RWPE2 (cell line): Measurements from ENCODE around the gene GLYATL1B.
"Not testable (repeated sequence)": the region's sequence is repeated elsewhere in the genome, so short reads cannot be mapped to it uniquely, and the experiment has no call there.

Experiments used
- ATAC-seq: fragments of 200-7000 bp; cut with Tn5 transposase; 3 replicates; pipeline ENCODE4 v1.9.1; 2021; ENCODE audit warnings: low read depth
- DNase-seq: peaks from one replicate; pipeline ENCODE4 v3.0.0-alpha.2; 2020; ENCODE audit warnings: low spot score
- H3K27ac ChIP-seq: fragments of 450-650 bp; 2 replicates; pipeline ENCODE4 v1.5.1; 2017; ENCODE audit warnings: mild to moderate bottlenecking; ENCODE audit not compliant: poor library complexity, severe bottlenecking
- H3K27me3 ChIP-seq: fragments of 250-450 bp; sonication (Bioruptor Pico); 2 replicates; pipeline ENCODE4 v1.5.1; 2021; ENCODE audit warnings: mild to moderate bottlenecking, moderate library complexity; ENCODE audit not compliant: insufficient read depth, poor library complexity, severe bottlenecking
- H3K36me3 ChIP-seq: fragments of 250-450 bp; sonication (Bioruptor Pico); 2 replicates; pipeline ENCODE4 v1.5.1; 2020; ENCODE audit warnings: low read depth, mild to moderate bottlenecking, moderate library complexity
- H3K4me1 ChIP-seq: fragments of 250-450 bp; sonication (Bioruptor Pico); 2 replicates; pipeline ENCODE4 v1.5.1; 2021; ENCODE audit warnings: mild to moderate bottlenecking, moderate library complexity; ENCODE audit not compliant: insufficient read depth, poor library complexity, severe bottlenecking
- H3K4me3 ChIP-seq: fragments of 250-450 bp; sonication (Bioruptor Pico); 2 replicates; pipeline ENCODE4 v1.5.1; 2021; ENCODE audit warnings: mild to moderate bottlenecking, moderate library complexity; ENCODE audit not compliant: severe bottlenecking
- H3K9me3 ChIP-seq: fragments of 250-450 bp; sonication (Bioruptor Pico); 2 replicates; pipeline ENCODE4 v1.5.1; 2021; ENCODE audit warnings: mild to moderate bottlenecking, moderate library complexity; ENCODE audit not compliant: severe bottlenecking
- CTCF ChIP-seq: fragments of 450-650 bp; IDR thresholded peaks from one replicate; pipeline ENCODE4 v1.5.1; 2017; ENCODE audit warnings: mild to moderate bottlenecking, moderate library complexity; ENCODE audit not compliant: poor library complexity, severe bottlenecking

Gene GLYATL1B

DNA sequence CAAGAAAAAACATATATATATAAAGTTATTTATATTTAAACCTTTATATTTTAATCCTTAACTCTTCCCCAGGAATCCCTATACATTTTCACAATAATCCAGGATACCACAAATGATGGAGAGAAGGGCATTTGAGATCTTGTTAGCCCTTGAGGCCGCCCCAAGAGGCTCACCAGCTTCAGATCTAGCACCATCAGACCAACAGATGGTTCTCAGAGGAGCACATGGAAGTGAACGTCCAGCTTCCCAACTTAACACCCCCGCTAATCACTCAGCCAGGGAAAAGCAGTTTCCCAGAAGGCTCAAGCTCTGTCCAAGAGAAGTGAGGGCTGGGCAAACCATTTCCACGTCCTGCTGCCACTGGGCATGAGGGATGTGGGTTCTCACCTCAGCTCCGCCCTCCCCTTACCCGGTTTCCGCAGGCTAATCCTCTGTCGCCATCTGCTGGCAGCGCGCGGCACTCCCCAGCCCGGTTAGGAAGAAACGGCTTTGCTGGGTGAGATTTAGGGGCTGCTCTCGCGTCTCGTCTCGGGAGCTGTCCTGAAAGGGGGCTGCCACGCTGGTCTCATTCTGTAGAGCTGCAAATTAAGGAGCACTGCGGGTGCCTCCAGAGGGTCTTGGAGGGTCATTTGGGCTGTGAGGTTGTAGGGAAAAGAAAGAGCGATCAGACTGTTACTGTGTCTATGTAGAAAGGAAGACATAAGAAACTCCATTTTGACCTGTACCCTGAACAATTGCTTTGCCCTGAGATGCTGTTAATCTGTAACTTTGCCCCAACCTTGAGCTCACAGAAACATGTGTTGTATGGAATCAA lies 49.7 kb downstream of the GLYATL1B start:
- peak; percentile 100 for ATAC-seq

GRCh38 chr11:59136551-59136950 lies 50.4 kb downstream of the GLYATL1B start:
- H3K36me3 ChIP-seq, result peaks cover 17% of the 10 kb centered on the region
- H3K9me3 ChIP-seq, H3K27ac ChIP-seq, ATAC-seq, DNase-seq, H3K4me3 ChIP-seq, H3K4me1 ChIP-seq, H3K27me3 ChIP-seq: not testable (repeated sequence)

More for the DNA sequence above, 49.7 kb downstream of the GLYATL1B start:
- Histone ChIP-seq H3K4me1 (no peaks in the 10 kb centered on the region), H3K4me3 (no peak overlapping the region), H3K36me3 (peaks cover 17% of the 10 kb centered on the region), H3K27me3 (no peaks in the 10 kb centered on the region), H3K9me3 (no peaks in the 10 kb centered on the region), H3K27ac (no peak overlapping the region)
- peak; percentile 74 for DNase-seq
- TF ChIP-seq CTCF, result peak; percentile 97

DNA sequence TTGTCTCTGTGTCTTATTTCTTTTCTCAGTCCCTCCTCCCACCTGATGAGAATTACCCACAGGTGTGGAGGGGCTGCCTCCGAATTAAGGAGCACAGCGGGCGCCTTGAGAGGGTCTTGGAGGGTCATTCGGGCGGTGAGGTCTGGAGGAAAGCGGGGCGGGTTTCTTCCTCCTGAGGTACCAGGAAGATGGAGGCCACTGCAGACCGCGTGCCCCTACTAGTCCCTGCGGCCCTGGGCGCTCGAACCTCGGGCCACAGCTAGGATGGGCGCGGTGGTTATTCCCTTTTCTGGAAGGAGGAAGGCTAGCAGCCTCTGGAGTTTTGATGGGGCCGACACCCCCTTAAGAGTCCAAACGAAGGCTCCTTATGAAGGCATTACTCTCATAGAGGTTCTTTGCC lies 51.1 kb downstream of the GLYATL1B start:
- ATAC-seq, result no peak
- no peak overlapping the region for H3K4me3 ChIP-seq
- no peaks in the 10 kb centered on the region for H3K9me3 ChIP-seq
- TF ChIP-seq CTCF, result no peak
- H3K27ac ChIP-seq, result no peak overlapping the region
- peaks cover 17% of the 10 kb centered on the region for H3K36me3 ChIP-seq
- DNase-seq, result no peak
- no peaks in the 10 kb centered on the region for H3K4me1 ChIP-seq
- no peaks in the 10 kb centered on the region for H3K27me3 ChIP-seq

DNA sequence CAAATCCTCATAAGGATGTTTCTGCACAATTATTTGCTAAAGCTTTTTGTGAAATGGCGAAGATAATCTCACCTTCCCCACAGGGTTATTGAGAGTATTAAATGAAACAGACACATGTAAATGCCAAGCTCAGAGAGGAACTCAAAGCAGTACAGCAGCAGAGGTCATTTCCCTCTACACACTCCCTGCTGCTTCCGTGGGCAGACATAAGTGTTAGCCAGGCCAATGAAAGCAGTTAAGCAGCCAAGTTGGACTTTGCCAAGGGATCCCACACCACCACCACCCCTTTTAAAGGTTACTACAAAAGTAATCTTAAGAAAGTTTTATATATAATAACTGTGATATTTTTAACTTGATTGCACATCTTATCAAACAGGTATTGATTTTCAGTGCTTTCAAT lies 52.5 kb downstream of the GLYATL1B start:
- no peak for ATAC-seq
- TF ChIP-seq CTCF, result no peak
- no peak for DNase-seq

DNA sequence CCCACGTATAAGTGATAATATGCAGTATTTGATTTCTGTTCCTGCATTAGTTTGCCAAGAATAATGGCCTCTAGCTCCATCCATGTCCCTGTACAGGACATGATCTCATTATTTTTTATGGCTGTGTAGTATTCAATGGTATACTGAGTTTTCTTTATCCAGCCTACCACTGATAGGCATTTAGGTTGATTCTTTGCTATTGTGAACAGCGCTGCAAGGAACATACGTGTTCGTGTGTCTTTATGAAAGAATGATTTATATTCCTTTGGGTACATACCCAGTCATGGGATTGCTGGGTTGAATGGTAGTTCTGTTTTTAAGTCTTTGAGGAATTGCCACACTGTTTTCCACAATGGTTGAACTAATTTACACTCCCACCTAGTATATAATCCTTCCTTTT lies 55.1 kb downstream of the GLYATL1B start:
- peaks cover 15% of the 10 kb centered on the region for H3K4me1 ChIP-seq
- no peak for DNase-seq
- peak overlapping the region; percentile 84 for H3K27ac ChIP-seq
- no peaks in the 10 kb centered on the region for H3K9me3 ChIP-seq
- peaks cover 11% of the 10 kb centered on the region for H3K36me3 ChIP-seq
- ATAC-seq, result no peak
- no peak overlapping the region for H3K4me3 ChIP-seq
- TF ChIP-seq CTCF, result no peak
- H3K27me3 ChIP-seq, result no peaks in the 10 kb centered on the region

More for the DNA sequence above, 52.5 kb downstream of the GLYATL1B start:
- H3K4me1 ChIP-seq, result peaks cover 2% of the 10 kb centered on the region
- H3K4me3 ChIP-seq, result no peak overlapping the region
- H3K9me3 ChIP-seq, result no peaks in the 10 kb centered on the region
- no peak overlapping the region for H3K27ac ChIP-seq
- H3K27me3 ChIP-seq, result no peaks in the 10 kb centered on the region
- peaks cover 14% of the 10 kb centered on the region for H3K36me3 ChIP-seq
